HUES48 (cell line): ENCODE data around the gene DCC.
A peak's percentile ranks its signal among the peaks of the same experiment; 100 is the strongest.

Source experiments
- H3K27ac ChIP-seq: one replicate; pipeline ENCODE4 v1.7.0; 2013; ENCODE audit warnings: low read depth, low read length, inconsistent platforms
- H3K27me3 ChIP-seq: 2 replicates; pipeline ENCODE4 v1.6.1; 2013; ENCODE audit warnings: mild to moderate bottlenecking, low read length; ENCODE audit not compliant: control insufficient read depth, insufficient read depth
- H3K36me3 ChIP-seq: 2 replicates; pipeline ENCODE4 v1.6.1; 2013; ENCODE audit warnings: low read length; ENCODE audit not compliant: control insufficient read depth, insufficient read depth
- H3K4me1 ChIP-seq: 2 replicates; pipeline ENCODE4 v1.6.1; 2013; ENCODE audit warnings: mild to moderate bottlenecking, low read length; ENCODE audit not compliant: control insufficient read depth, insufficient read depth
- H3K4me3 ChIP-seq: 2 replicates; pipeline ENCODE4 v1.5.1; 2013; ENCODE audit warnings: mild to moderate bottlenecking, low read depth, low read length
- H3K9ac ChIP-seq: 2 replicates; pipeline ENCODE4 v1.6.1; 2013; ENCODE audit warnings: mild to moderate bottlenecking, low read depth, low read length, moderate library complexity
- H3K9me3 ChIP-seq: 2 replicates; pipeline ENCODE4 v1.6.1; 2013; ENCODE audit warnings: low read length; ENCODE audit not compliant: control insufficient read depth, insufficient read depth

Gene DCC

DNA sequence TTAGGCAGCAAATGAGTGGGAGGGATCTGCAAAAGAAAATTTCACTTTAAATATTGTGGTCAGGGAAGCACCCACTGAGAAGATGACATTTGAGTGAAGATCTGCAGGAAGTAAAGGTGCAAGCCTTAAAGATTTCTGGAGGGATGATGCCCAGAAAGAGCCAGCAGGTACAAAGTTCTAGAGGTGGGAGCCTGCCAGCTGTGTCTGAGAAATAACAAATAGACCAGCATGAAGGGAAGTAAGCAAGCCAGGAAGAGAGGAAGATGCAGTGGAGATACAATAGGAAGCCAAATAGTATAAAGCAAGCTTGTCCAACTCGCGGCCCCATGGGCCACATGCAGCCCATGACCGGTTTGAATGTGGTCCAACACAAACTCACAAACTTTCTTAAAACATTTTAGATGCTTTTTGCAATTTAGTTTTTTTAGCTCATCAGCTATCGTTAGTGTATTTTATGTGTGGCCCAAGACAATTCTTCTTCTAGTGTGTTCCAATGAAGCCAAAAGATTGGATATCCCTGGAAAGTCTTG lies 489.9 kb downstream of the DCC start:
- no peaks in the 10 kb centered on the region; the same call in 1 of the 2 replicates for H3K4me1 ChIP-seq
- H3K9me3 ChIP-seq, result no peaks in the 10 kb centered on the region
- H3K36me3 ChIP-seq, result no peaks in the 10 kb centered on the region
- no peak overlapping the region for H3K4me3 ChIP-seq
- H3K27me3 ChIP-seq, result peaks cover 64% of the 10 kb centered on the region
- no peak overlapping the region for H3K27ac ChIP-seq
- no peak overlapping the region for H3K9ac ChIP-seq

DNA sequence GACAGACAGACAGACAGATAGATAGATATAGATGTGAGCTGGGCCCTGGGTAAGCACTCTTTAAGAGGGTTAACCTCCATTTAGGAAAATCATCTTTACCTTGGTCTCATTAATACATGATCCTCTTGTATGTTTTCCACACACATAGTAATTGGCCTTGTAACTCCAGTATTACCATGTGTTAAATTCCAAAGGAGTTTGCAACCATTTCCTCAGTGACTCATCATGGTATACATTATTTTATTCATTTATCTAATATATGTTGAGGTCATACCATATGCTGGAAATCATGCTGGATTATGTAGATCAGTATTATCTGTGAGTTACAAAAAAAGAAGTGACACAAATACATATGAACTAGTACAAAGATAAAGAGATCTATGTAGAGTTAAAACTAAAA lies 504.3 kb downstream of the DCC start:
- no peaks in the 10 kb centered on the region for H3K36me3 ChIP-seq
- no peaks in the 10 kb centered on the region for H3K4me1 ChIP-seq
- H3K27ac ChIP-seq, result no peak overlapping the region
- no peaks in the 10 kb centered on the region for H3K27me3 ChIP-seq
- no peak overlapping the region for H3K9ac ChIP-seq
- H3K4me3 ChIP-seq, result no peak overlapping the region
- H3K9me3 ChIP-seq, result no peaks in the 10 kb centered on the region

DNA sequence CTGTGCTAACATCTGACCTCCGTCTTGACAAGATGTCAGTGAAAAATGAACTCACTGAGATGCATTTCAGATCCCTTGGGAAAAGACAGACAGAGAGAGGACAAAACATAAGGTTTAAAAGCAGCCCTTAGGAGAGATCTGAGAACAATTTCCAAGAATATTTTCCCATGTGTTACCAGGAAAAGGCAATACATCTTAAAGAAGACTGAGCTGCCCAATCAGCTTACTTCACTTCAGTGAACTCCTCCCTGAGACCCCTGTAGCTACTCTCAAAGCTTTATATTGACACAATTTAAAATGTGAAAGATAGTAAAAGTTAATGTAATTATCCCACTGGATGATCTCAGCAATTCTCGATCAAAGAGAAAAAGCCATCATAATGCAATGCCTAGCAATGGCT lies 505.0 kb downstream of the DCC start:
- no peaks in the 10 kb centered on the region for H3K4me1 ChIP-seq
- no peaks in the 10 kb centered on the region for H3K36me3 ChIP-seq
- no peak overlapping the region for H3K27ac ChIP-seq

DNA sequence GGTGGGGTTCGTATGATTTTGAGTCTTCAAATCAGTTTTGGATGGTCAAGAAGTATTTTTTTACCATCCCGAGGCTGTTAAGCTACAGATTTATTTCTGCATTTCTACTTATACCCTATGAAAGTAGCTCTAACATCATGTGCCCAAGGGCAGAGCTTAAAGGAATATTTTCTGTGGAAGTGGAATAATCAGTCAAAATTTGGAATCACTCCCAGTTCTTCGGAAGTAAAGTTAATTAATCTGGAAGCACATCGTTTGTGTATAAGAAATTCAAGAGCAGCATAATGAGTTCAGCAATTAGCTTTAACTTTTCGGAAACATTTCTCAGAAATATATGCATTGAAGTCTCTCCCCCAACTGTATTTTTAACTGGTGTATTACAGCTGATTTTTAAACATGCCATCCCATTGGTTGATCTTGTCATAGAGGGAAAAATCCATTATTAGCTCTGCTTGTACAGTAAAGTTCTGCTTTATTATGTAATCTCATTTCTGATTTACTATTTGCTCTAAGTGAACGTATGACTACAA lies 510.1 kb downstream of the DCC start:
- Histone ChIP-seq H3K9ac (no peak overlapping the region), H3K36me3 (no peaks in the 10 kb centered on the region), H3K9me3 (no peaks in the 10 kb centered on the region), H3K4me3 (no peak overlapping the region), H3K27ac (no peak overlapping the region), H3K27me3 (no peaks in the 10 kb centered on the region), H3K4me1 (no peaks in the 10 kb centered on the region)

More for the DNA sequence above, 505.0 kb downstream of the DCC start:
- no peak overlapping the region for H3K9ac ChIP-seq
- no peaks in the 10 kb centered on the region for H3K27me3 ChIP-seq
- H3K9me3 ChIP-seq, result no peaks in the 10 kb centered on the region
- no peak overlapping the region for H3K4me3 ChIP-seq

DNA sequence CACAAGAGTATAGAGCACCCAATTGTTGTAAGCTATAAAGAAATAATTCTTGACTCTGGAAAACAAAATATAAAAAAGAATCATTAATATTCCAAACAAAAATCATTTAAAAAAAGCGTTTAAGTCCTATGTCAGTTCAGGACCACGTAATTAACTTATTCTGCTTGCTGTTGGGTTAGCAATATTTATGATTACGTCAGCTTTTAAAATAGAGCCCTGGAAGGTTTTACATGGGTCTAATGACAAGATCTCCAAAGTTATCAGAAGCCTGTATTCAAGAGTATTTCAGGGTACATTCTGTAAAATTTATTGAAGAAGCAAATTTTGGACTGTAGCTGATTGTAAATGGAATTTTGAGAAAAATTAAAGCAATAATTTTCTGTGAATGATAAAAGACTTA lies 521.6 kb downstream of the DCC start:
- H3K4me1 ChIP-seq, result no peaks in the 10 kb centered on the region
- no peaks in the 10 kb centered on the region for H3K27me3 ChIP-seq
- H3K36me3 ChIP-seq, result no peaks in the 10 kb centered on the region
- no peak overlapping the region for H3K9ac ChIP-seq
- no peak overlapping the region for H3K4me3 ChIP-seq
- H3K9me3 ChIP-seq, result no peaks in the 10 kb centered on the region
- no peak overlapping the region for H3K27ac ChIP-seq

DNA sequence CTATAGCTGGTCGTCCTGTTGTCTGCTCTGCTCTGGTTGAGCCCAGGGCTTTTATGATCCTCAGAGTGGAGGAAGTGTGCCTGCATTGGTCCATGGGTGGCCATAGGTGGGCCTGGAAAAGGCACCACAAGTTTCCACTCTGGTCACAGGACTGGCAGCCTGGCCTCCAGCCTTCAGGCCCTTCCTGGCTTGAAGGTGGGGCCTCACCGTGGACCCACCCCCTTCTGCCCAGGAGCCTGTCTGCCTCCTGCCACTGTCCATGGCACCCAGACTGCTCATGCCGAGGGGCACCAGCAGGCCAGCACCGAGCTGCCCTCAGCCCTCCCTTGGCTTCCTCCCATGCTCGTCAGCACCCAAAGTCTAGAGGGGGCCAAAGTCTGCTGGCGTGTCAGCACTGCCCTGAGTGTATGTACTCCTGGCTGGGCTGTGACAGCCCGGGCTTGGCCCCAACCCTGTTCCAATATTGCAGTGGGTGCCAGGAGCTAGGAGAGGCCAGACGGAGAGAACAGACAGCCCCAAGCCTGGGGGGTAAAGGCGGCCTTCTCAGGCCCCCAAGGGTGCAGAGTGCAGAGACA lies 529.4 kb downstream of the DCC start:
- H3K4me3 ChIP-seq, result no peak overlapping the region
- no peaks in the 10 kb centered on the region for H3K9me3 ChIP-seq
- no peaks in the 10 kb centered on the region for H3K27me3 ChIP-seq
- no peaks in the 10 kb centered on the region for H3K36me3 ChIP-seq
- H3K9ac ChIP-seq, result no peak overlapping the region
- no peak overlapping the region for H3K27ac ChIP-seq
- H3K4me1 ChIP-seq, result no peaks in the 10 kb centered on the region

DNA sequence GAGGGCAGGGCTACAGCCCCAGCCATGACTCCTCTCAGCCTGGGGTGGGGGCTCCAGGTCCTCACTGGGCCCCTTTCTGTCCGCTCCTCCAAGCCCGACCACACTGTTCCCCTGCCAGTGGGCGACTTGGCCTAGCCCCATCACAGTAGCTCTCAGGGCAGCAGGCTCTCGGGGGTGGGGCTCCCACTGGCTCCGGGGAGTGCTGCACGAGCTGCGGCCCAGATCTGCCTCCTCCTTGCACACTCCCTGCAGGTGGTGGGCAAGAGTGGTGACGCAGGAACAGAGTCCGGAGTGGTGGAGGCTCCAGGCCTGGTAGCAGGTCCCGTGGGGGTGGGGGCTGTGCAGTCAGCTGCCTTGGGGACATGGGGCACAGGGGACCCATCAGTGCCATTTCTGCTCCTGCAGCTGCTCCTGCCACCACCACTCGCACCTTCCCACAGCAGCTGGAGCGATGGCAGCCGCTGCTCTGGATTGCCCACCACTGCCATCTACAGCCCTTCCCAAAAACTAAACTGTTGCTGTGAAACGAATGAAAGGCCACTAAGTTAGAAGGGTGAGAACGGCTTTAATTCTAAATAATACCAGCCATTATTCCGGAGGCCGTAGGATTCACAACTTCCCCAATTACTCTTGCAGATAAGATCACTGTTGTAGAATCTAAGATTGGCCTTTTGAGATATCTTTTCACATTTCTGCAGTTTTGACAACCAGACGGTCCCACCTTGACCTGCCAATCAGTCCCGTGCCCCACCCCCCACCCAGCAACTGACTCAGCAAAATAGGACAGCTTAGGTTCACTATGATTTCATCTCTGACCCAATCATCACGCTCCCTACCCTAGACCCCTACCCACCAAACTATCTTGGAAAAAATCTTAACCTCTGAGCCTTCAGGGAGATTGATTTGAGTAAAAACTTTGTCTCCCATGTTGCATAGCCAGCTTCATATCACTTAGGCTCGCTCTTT lies 530.2 kb downstream of the DCC start:
- Histone ChIP-seq H3K36me3 (no peaks in the 10 kb centered on the region), H3K9ac (no peak overlapping the region), H3K9me3 (no peaks in the 10 kb centered on the region), H3K27ac (no peak overlapping the region), H3K4me1 (no peaks in the 10 kb centered on the region), H3K4me3 (no peak overlapping the region), H3K27me3 (no peaks in the 10 kb centered on the region)

DNA sequence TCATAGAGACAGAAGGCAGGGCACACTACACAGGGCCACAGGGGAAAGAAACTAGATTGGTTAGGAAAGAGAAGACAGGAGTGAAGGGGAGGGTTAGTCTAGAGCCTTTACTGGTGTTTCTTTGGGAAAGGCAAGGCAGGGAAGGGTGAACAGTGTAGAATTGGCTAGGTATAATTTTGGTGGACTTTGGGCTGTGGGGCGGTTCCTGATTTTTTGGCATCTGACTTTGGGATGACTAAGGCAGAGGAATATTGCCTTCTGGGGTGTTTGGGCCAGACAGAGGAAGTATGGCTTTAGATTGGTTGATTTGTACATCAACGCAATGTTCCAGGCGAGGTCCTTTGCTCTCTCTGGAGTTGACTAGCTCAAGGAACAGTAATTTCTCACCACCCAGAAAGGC lies 534.8 kb downstream of the DCC start:
- Histone ChIP-seq H3K4me1 (no peaks in the 10 kb centered on the region), H3K27ac (no peak overlapping the region), H3K9me3 (no peaks in the 10 kb centered on the region), H3K36me3 (no peaks in the 10 kb centered on the region), H3K9ac (no peak overlapping the region), H3K4me3 (no peak overlapping the region), H3K27me3 (no peaks in the 10 kb centered on the region)

DNA sequence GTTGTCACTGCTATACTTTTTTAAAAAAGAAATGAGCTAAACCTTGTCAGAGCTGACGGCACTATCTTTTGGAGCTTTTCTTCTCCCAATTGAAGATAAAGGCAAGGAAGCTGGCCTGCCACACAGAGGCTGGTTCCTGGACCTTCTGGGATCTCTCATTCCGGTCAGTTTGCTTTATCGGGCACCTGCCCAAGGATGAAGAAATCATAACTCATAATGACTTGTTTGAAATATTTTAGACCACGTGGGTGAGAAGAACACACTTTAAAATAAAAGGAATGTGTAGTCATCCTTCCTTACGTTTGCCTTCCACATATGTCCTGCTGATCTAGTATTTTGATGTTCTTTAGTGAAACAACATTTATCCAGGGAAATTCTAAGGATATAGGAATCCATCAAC lies 535.7 kb downstream of the DCC start:
- no peaks in the 10 kb centered on the region for H3K36me3 ChIP-seq
- no peaks in the 10 kb centered on the region for H3K4me1 ChIP-seq
- H3K9ac ChIP-seq, result no peak overlapping the region
- no peaks in the 10 kb centered on the region for H3K27me3 ChIP-seq
- H3K9me3 ChIP-seq, result no peaks in the 10 kb centered on the region
- no peak overlapping the region for H3K27ac ChIP-seq
- no peak overlapping the region for H3K4me3 ChIP-seq

DNA sequence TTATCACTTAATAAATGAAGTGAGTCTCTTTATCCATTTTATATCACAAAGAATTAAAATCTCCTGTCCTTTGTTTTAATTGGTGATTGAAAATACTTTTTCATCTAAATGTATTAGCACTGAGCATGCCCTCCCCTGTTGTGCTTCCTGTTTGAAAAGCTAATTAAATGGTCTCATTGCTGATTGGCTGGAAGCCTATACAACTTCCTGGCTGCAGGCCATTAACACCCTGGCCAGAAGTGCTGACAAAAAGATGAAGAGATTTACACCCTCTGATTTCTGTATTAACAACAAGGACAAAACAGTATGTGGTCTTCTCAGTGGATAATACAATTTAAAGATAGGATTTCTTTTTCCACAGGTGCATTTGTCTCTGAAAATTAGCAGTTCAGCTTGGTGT lies 548.0 kb downstream of the DCC start:
- H3K9ac ChIP-seq, result no peak overlapping the region
- no peaks in the 10 kb centered on the region for H3K36me3 ChIP-seq
- H3K4me1 ChIP-seq, result no peaks in the 10 kb centered on the region
- H3K4me3 ChIP-seq, result no peak overlapping the region
- peak overlapping the region; percentile 32 for H3K27ac ChIP-seq
- H3K9me3 ChIP-seq, result no peaks in the 10 kb centered on the region
- no peaks in the 10 kb centered on the region for H3K27me3 ChIP-seq

DNA sequence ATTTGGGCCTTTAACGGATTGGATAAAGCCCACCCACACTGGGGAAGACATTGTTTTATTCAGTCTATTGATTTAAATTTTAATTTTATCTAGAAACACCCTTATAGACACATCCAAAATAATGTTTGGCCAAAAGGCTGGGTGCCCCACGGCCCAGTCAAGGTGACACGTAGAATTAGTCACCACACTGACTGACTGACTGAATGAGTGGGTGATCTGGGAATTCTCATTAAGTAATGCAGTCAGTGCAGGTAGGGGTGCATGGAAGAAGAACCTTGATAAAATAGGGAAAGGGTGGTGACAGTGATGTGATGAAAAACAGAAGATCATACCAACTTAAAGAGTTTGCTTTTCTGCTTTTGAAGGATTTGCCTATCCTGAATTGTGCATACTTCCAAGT lies 554.8 kb downstream of the DCC start:
- no peak overlapping the region for H3K9ac ChIP-seq
- H3K4me1 ChIP-seq, result no peaks in the 10 kb centered on the region; the same call in 1 of the 2 replicates
- H3K27ac ChIP-seq, result no peak overlapping the region
- H3K4me3 ChIP-seq, result no peak overlapping the region
- no peaks in the 10 kb centered on the region for H3K27me3 ChIP-seq
- H3K36me3 ChIP-seq, result no peaks in the 10 kb centered on the region
- H3K9me3 ChIP-seq, result no peaks in the 10 kb centered on the region
